ENCODE results near the gene TMTC4. TPM values are rescaled to one million over a fixed set of nuclear protein-coding genes. Genes with fewer than 3 reads are reported as not detected.

The TMTC4 gene
- total RNA-seq, 1 experiment from 2014 or later, result 14.6 TPM

DNA sequence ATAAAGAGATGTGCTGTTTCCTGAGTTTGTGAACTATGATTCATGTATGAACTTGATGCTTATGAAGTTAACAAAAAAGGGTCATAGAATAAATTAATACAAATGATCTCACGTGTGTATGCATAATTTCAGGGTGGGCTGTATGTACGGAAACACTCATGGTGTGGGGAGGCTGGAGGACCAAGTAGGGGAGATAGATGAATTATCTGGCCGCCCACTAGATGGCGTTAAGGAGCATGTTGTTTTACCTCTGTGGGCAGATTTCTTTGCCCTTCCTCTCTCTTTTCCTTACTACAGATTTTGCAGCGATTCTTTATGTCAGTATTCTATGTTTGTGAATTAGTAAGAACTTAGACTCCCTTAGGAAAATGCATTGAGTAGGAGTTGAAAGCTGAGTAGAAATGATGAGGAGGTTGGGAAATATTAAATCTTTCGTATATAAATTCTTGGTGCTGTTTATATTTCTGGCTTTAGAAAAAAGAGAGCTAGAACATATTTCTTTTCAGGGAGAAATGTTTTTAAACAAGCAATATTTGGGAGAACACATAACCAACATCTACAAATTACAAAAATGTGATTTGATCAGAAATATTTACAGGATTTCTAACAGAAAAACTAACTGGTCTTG is 47.4 kb upstream of the TMTC4 start:
- H3K27ac ChIP-seq (ENCODE audit: low read length), result no peak overlapping the region
- CTCF ChIA-PET, result interaction anchor here (0.7 kb wide), 1 partner anchor 1345 kb away, joined by 8 read pairs; no protein-coding TSS in a partner anchor
- POLR2A ChIA-PET, result no interaction called here
- BruUV-seq (replicated peaks), result no TSS peak
- ATAC-seq, result peak; percentile 75; the same call in 1 of the 2 replicates
- peak; percentile 33 for DNase-seq (ENCODE audit: low read depth, low spot score)
- TF ChIP-seq POLR2AphosphoS5 (IDR thresholded peaks at IDR 0.05; ENCODE audit: low read depth, low read length), result no peak
- TF ChIP-seq TCF7L2 (IDR thresholded peaks at IDR 0.05; ENCODE audit: low read depth, low read length), result no peak
- TF ChIP-seq, protein P1, sequence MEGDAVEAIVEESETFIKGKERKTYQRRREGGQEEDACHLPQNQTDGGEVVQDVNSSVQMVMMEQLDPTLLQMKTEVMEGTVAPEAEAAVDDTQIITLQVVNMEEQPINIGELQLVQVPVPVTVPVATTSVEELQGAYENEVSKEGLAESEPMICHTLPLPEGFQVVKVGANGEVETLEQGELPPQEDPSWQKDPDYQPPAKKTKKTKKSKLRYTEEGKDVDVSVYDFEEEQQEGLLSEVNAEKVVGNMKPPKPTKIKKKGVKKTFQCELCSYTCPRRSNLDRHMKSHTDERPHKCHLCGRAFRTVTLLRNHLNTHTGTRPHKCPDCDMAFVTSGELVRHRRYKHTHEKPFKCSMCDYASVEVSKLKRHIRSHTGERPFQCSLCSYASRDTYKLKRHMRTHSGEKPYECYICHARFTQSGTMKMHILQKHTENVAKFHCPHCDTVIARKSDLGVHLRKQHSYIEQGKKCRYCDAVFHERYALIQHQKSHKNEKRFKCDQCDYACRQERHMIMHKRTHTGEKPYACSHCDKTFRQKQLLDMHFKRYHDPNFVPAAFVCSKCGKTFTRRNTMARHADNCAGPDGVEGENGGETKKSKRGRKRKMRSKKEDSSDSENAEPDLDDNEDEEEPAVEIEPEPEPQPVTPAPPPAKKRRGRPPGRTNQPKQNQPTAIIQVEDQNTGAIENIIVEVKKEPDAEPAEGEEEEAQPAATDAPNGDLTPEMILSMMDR (IDR thresholded peaks at IDR 0.05), result peak; percentile 73
- no peaks in the 10 kb centered on the region for H3K27me3 ChIP-seq (ENCODE audit: control insufficient read depth, insufficient read depth, low read length)
- no peak overlapping the region for H3K4me3 ChIP-seq (ENCODE audit: low read depth in 2 of 2, low read length in 2 of 2)
- no peaks in the 10 kb centered on the region for H3K36me3 ChIP-seq (ENCODE audit: control insufficient read depth, insufficient read depth, low read length)
- no peaks in the 10 kb centered on the region for H3K9me3 ChIP-seq (ENCODE audit: control insufficient read depth, insufficient read depth, low read depth, low read length)
- intact Hi-C loops (cut with micrococcal nuclease; ENCODE audit: unreplicated experiment), result loop anchor here (5.0 kb wide), 1 partner anchor 380 kb away; no protein-coding TSS in a partner anchor
- in situ Hi-C loops (cut with HindIII; ENCODE audit: low pct_unique_long_range_greater_than_20kb, low sequenced_read_pairs), result no loop called here
- no peaks in the 10 kb centered on the region for H3K4me1 ChIP-seq (ENCODE audit: control insufficient read depth, insufficient read depth, low read length)

DNA sequence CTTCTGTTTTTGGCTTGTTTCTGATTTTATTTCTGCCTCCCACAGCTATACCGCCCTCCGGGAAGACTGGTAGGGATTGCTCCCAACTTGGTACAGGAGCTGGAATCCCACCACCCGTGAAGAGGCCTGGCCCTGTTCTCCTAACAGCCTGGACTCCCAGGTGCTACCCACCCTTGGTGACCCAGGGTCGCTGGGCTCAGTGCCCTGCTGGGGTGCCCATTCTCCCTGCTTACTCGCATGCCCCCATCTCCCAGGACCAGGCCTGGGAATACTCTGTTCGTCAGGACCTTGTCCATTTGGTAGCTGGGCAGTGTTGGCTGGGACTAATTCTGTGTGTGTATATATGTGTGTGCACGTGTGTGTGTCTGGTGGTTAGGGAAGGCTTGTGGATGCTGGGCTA is 41.0 kb upstream of the TMTC4 start:
- TF ChIP-seq POLR2AphosphoS5 (IDR thresholded peaks at IDR 0.05; ENCODE audit: low read depth, low read length), result no peak
- TF ChIP-seq SIN3A (IDR thresholded peaks at IDR 0.05; ENCODE audit: borderline replicate concordance, insufficient read depth, low read depth, low read length), result no peak
- TF ChIP-seq, protein P2, sequence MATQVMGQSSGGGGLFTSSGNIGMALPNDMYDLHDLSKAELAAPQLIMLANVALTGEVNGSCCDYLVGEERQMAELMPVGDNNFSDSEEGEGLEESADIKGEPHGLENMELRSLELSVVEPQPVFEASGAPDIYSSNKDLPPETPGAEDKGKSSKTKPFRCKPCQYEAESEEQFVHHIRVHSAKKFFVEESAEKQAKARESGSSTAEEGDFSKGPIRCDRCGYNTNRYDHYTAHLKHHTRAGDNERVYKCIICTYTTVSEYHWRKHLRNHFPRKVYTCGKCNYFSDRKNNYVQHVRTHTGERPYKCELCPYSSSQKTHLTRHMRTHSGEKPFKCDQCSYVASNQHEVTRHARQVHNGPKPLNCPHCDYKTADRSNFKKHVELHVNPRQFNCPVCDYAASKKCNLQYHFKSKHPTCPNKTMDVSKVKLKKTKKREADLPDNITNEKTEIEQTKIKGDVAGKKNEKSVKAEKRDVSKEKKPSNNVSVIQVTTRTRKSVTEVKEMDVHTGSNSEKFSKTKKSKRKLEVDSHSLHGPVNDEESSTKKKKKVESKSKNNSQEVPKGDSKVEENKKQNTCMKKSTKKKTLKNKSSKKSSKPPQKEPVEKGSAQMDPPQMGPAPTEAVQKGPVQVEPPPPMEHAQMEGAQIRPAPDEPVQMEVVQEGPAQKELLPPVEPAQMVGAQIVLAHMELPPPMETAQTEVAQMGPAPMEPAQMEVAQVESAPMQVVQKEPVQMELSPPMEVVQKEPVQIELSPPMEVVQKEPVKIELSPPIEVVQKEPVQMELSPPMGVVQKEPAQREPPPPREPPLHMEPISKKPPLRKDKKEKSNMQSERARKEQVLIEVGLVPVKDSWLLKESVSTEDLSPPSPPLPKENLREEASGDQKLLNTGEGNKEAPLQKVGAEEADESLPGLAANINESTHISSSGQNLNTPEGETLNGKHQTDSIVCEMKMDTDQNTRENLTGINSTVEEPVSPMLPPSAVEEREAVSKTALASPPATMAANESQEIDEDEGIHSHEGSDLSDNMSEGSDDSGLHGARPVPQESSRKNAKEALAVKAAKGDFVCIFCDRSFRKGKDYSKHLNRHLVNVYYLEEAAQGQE (IDR thresholded peaks at IDR 0.05; ENCODE audit: insufficient read depth in 1 of 2, low read depth in 2 of 2, low read length in 1 of 2), result no peak
- TF ChIP-seq, protein P1 (IDR thresholded peaks at IDR 0.05), result no peak
- no peak for TF ChIP-seq TCF7L2 (IDR thresholded peaks at IDR 0.05; ENCODE audit: low read depth, low read length)
- H3K9me3 ChIP-seq (ENCODE audit: control insufficient read depth, insufficient read depth, low read depth, low read length), result no peaks in the 10 kb centered on the region
- BruUV-seq (replicated peaks), result no TSS peak

More for the DNA sequence above, 41.0 kb upstream of the TMTC4 start:
- in situ Hi-C loops (cut with HindIII; ENCODE audit: low pct_unique_long_range_greater_than_20kb, low sequenced_read_pairs), result no loop called here
- no peaks in the 10 kb centered on the region for H3K36me3 ChIP-seq (ENCODE audit: control insufficient read depth, insufficient read depth, low read length)
- CTCF ChIA-PET, result no interaction called here
- H3K27me3 ChIP-seq (ENCODE audit: control insufficient read depth, insufficient read depth, low read length), result no peaks in the 10 kb centered on the region
- H3K27ac ChIP-seq (ENCODE audit: low read length), result no peak overlapping the region
- ATAC-seq, result no peak
- DNase-seq (ENCODE audit: low read depth, low spot score), result no peak
- H3K4me3 ChIP-seq (ENCODE audit: low read depth in 2 of 2, low read length in 2 of 2), result no peak overlapping the region
- POLR2A ChIA-PET, result no interaction called here
- no peaks in the 10 kb centered on the region for H3K4me1 ChIP-seq (ENCODE audit: control insufficient read depth, insufficient read depth, low read length)
- intact Hi-C loops (cut with micrococcal nuclease; ENCODE audit: unreplicated experiment), result no loop called here
